T follicular helper cell (primary cell): ENCODE data around the gene KANSL1.

ENCODE experiments used
- DNase-seq: peaks from one replicate; pipeline ENCODE4 v3.0.0-alpha.2; 2020; ENCODE audit warnings: low read depth

Gene KANSL1

GRCh38 chr17:46000292-46000691 is 192.9 kb downstream of the KANSL1 start:
- DNase-seq = no peak

- no peak for DNase-seq
Observed at GRCh38 chr17:45999900-46000290, 193.3 kb downstream of the KANSL1 start.

- DNase-seq = no peak
Observed at GRCh38 chr17:45998987-45999899, 194.0 kb downstream of the KANSL1 start, which contains the start of gene STH. TSS of gene STH (plus strand) at chr17:45999250. CDS start at chr17:45999280, 30 bp downstream.

- no peak for DNase-seq
Observed at GRCh38 chr17:45997624-45998023, 195.6 kb downstream of the KANSL1 start.

- DNase-seq = no peak
Observed at GRCh38 chr17:45997166-45997565, 196.1 kb downstream of the KANSL1 start.

GRCh38 chr17:45996282-45996937 is 196.8 kb downstream of the KANSL1 start:
- DNase-seq = no peak

GRCh38 chr17:45995627-45996270 is 197.5 kb downstream of the KANSL1 start:
- no peak for DNase-seq

- no peak for DNase-seq
Observed at GRCh38 chr17:45994987-45995386, 198.2 kb downstream of the KANSL1 start.

- DNase-seq = no peak
Observed at GRCh38 chr17:45993962-45994627, 199.1 kb downstream of the KANSL1 start.

GRCh38 chr17:45992904-45993303 is 200.3 kb downstream of the KANSL1 start:
- DNase-seq = no peak

- no peak for DNase-seq
Observed at GRCh38 chr17:45992175-45992574, 201.1 kb downstream of the KANSL1 start.

GRCh38 chr17:45991341-45991740 is 201.9 kb downstream of the KANSL1 start:
- DNase-seq = no peak

GRCh38 chr17:45990886-45991285 is 202.3 kb downstream of the KANSL1 start:
- DNase-seq = no peak

- no peak for DNase-seq
Observed at GRCh38 chr17:45989759-45990158, 203.5 kb downstream of the KANSL1 start.

GRCh38 chr17:45987706-45988105 is 205.5 kb downstream of the KANSL1 start:
- no peak for DNase-seq

GRCh38 chr17:45986056-45986455 is 207.2 kb downstream of the KANSL1 start:
- DNase-seq = no peak

GRCh38 chr17:45985447-45985846 is 207.8 kb downstream of the KANSL1 start:
- no peak for DNase-seq

- DNase-seq = no peak
Observed at GRCh38 chr17:45984368-45984767, 208.9 kb downstream of the KANSL1 start.

- DNase-seq = no peak
Observed at GRCh38 chr17:45983614-45984310, 209.5 kb downstream of the KANSL1 start.

- DNase-seq = no peak
Observed at GRCh38 chr17:45982791-45983613, 210.2 kb downstream of the KANSL1 start.

GRCh38 chr17:45981306-45981705 is 211.9 kb downstream of the KANSL1 start:
- no peak for DNase-seq
